Measurements from ENCODE around the gene CDT1.

DNA sequence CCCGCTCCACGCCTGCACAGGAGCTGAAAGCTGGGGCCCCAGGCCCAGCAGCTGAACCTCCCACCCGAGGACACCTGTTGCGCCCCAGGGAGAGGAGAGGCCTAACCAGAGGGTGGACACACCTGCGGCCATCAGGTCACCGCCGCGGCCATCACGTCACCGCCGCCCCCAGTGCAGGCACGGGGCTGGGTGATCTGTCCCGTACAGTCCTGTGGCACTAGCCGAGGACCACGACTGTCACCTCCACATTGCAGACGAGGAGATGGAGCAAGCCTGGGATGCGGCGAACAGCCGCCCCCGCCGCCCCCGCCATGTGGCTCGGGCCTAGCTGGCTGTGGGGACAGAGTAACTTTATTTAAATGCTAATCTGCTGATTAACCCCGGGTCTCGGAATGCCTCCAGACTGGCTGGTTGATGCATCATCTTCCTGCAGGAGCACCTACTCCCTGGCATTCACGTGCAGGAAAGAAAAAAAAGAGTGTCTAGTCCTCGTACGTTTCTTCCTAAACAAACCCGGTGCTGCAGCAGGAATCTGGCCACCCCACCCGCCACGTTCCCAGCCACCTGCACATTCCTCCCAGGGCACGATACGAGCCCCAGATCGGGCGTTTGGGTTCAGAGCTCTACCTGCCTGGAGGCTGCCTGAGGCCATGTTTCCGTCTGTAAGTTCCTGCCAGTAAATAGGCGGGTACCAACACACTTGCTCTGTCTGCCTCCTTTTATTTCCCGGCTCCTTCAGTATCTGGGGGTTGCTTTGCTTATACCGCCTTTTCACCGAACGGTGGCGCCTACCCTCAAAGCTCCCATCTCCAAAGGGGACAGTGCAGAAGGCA is 48.5 kb upstream of the CDT1 start:
- peak in 1 of 3 donors; percentile 22 for TF ChIP-seq POLR2AphosphoS5 (IDR thresholded peaks at IDR 0.05)
- TF ChIP-seq, protein P1, sequence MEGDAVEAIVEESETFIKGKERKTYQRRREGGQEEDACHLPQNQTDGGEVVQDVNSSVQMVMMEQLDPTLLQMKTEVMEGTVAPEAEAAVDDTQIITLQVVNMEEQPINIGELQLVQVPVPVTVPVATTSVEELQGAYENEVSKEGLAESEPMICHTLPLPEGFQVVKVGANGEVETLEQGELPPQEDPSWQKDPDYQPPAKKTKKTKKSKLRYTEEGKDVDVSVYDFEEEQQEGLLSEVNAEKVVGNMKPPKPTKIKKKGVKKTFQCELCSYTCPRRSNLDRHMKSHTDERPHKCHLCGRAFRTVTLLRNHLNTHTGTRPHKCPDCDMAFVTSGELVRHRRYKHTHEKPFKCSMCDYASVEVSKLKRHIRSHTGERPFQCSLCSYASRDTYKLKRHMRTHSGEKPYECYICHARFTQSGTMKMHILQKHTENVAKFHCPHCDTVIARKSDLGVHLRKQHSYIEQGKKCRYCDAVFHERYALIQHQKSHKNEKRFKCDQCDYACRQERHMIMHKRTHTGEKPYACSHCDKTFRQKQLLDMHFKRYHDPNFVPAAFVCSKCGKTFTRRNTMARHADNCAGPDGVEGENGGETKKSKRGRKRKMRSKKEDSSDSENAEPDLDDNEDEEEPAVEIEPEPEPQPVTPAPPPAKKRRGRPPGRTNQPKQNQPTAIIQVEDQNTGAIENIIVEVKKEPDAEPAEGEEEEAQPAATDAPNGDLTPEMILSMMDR (IDR thresholded peaks at IDR 0.05 in 8 of 11, conservative IDR thresholded peaks at IDR 0.05 in 3 of 11): no peak
- TF ChIP-seq POLR2A (IDR thresholded peaks at IDR 0.05): no peak

All from spleen (tissue), 7 donors.